Measurements from ENCODE around the gene RASAL1.

- TF ChIP-seq CTCF (IDR thresholded peaks at IDR 0.05) (no peak), POLR2AphosphoS5 (IDR thresholded peaks at IDR 0.05; ENCODE audit: insufficient read depth in 1 of 2, low read depth in 1 of 2) (no peak)
Measured at GRCh38 chr12:113172185-113172584, 36.6 kb upstream of the RASAL1 start.
